Osteocyte (in vitro differentiated cells): ENCODE measurements around the gene LY6G5C. TPM values are rescaled to one million over a fixed set of nuclear protein-coding genes. Genes with fewer than 3 reads are reported as not detected.

Source experiments
- DNase-seq: peaks from one replicate; pipeline ENCODE4 v3.0.0; 2021; ENCODE audit warnings: mixed read lengths; ENCODE audit not compliant: unreplicated experiment; ENCODE audit errors: extremely low spot score
- H3K27ac Mint-ChIP-seq: one replicate; pipeline ENCODE4 v1.8.0; 2021; ENCODE audit warnings: mild to moderate bottlenecking, mixed read lengths; ENCODE audit not compliant: unreplicated experiment
- H3K27me3 Mint-ChIP-seq: one replicate; pipeline ENCODE4 v1.8.0; 2021; ENCODE audit warnings: mixed read lengths; ENCODE audit not compliant: unreplicated experiment
- H3K36me3 Mint-ChIP-seq: one replicate; pipeline ENCODE4 v1.8.0; 2021; ENCODE audit warnings: mixed read lengths; ENCODE audit not compliant: unreplicated experiment
- H3K4me1 Mint-ChIP-seq: one replicate; pipeline ENCODE4 v1.8.0; 2021; ENCODE audit warnings: mixed read lengths; ENCODE audit not compliant: unreplicated experiment
- H3K4me3 Mint-ChIP-seq: one replicate; pipeline ENCODE4 v1.8.0; 2021; ENCODE audit warnings: mild to moderate bottlenecking, moderate library complexity, mixed read lengths; ENCODE audit not compliant: unreplicated experiment
- H3K9me3 Mint-ChIP-seq: one replicate; pipeline ENCODE4 v1.8.0; 2021; ENCODE audit warnings: mixed read lengths; ENCODE audit not compliant: unreplicated experiment
- microRNA-seq: library from miRNA; unstranded; fragments of <30 nt; microRNA quantifications from one replicate; pipeline ENCODE4 v1.1.0, GENCODE V29; 2020; ENCODE audit not compliant: unreplicated experiment
- total RNA-seq: library from RNA; stranded (reverse); gene quantifications from 2 replicates; pipeline ENCODE4 v1.2.1, GENCODE V29; 2021
- TF ChIP-seq, protein P1 (sequence below): fragments of 200-600 bp; sonication (generic); IDR thresholded peaks from 2 replicates; pipeline ENCODE4 v1.5.0; 2021; ENCODE audit warnings: antibody characterized with exemption, mild to moderate bottlenecking, moderate library complexity

The LY6G5C gene
- total RNA-seq, 1 donor from 2014 or later = 3.9 TPM

DNA sequence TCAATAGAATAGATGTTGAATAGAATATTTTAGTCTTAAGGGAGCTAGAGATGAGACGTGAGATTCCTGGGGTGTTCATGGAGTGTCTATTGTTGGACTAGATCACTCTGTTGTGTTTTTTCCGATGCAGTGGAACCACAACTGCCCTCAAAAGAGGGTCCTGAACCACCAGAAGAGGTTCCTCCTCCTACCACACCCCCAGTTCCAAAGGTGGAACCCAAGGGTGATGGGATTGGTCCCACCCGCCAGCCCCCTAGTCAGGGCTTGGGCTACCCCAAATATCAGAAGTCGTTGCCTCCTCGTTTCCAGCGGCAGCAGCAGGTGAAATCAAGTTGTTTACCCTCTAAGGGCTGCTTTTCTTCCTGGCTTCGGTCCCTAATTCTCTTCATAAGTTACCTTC, 51.9 kb downstream of the LY6G5C start:
- Mint-ChIP-seq H3K9me3 (no peaks in the 10 kb centered on the region), H3K4me1 (peaks cover 1% of the 10 kb centered on the region), H3K27me3 (no peaks in the 10 kb centered on the region), H3K4me3 (no peak overlapping the region), H3K27ac (no peak overlapping the region), H3K36me3 (peaks cover 59% of the 10 kb centered on the region)
- TF ChIP-seq, protein P1, sequence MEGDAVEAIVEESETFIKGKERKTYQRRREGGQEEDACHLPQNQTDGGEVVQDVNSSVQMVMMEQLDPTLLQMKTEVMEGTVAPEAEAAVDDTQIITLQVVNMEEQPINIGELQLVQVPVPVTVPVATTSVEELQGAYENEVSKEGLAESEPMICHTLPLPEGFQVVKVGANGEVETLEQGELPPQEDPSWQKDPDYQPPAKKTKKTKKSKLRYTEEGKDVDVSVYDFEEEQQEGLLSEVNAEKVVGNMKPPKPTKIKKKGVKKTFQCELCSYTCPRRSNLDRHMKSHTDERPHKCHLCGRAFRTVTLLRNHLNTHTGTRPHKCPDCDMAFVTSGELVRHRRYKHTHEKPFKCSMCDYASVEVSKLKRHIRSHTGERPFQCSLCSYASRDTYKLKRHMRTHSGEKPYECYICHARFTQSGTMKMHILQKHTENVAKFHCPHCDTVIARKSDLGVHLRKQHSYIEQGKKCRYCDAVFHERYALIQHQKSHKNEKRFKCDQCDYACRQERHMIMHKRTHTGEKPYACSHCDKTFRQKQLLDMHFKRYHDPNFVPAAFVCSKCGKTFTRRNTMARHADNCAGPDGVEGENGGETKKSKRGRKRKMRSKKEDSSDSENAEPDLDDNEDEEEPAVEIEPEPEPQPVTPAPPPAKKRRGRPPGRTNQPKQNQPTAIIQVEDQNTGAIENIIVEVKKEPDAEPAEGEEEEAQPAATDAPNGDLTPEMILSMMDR = no peak
- DNase-seq = no peak

DNA sequence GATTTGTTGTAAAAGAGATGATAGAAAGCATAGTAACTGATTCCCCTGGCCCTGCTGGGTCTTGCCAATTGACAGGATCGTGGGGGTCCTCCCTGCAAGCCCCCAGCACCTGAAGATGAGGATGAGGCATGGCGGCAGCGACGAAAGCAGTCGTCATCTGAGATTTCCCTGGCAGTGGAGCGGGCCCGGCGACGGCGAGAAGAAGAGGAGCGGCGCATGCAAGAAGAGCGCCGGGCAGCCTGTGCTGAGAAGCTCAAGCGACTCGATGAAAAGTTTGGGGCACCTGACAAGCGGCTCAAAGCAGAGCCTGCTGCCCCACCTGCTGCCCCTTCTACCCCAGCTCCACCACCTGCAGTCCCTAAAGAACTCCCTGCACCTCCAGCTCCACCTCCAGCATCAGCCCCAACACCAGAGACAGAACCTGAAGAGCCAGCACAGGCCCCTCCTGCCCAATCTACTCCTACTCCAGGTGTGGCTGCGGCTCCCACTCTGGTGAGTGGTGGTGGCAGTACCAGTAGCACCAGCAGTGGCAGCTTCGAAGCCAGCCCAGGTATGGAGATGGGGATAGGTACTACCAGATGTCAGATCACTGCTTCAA, 53.1 kb downstream of the LY6G5C start:
- no peak overlapping the region for H3K4me3 Mint-ChIP-seq
- no peak overlapping the region for H3K27ac Mint-ChIP-seq
- H3K36me3 Mint-ChIP-seq = peaks cover 62% of the 10 kb centered on the region
- H3K9me3 Mint-ChIP-seq = no peaks in the 10 kb centered on the region
- no peaks in the 10 kb centered on the region for H3K27me3 Mint-ChIP-seq
- TF ChIP-seq, protein P1 = no peak
- no peak for DNase-seq
- peaks cover 2% of the 10 kb centered on the region for H3K4me1 Mint-ChIP-seq

DNA sequence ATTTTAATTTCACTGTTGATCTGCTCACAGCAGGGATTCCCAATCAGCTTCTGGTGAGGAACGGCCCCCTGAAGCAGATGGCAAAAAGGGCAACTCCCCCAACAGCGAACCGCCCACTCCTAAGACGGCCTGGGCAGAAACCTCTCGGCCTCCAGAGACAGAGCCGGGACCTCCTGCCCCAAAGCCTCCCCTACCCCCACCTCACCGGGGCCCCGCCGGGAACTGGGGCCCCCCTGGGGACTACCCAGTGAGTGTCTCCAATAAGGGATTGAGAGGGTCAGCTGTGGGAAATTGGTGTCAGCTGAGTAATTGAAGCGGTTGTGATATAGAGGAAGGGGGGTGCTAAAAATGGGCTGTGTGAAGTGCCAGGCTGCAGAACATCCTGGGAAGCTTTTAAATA, 53.9 kb downstream of the LY6G5C start:
- peaks cover 63% of the 10 kb centered on the region for H3K36me3 Mint-ChIP-seq
- no peaks in the 10 kb centered on the region for H3K27me3 Mint-ChIP-seq
- DNase-seq = no peak
- H3K27ac Mint-ChIP-seq = no peak overlapping the region
- no peaks in the 10 kb centered on the region for H3K9me3 Mint-ChIP-seq
- H3K4me1 Mint-ChIP-seq = peaks cover 10% of the 10 kb centered on the region
- H3K4me3 Mint-ChIP-seq = no peak overlapping the region
- TF ChIP-seq, protein P1 = no peak

Small RNAs within 50 kb of the gene (microRNA-seq; reads per million reads assigned to microRNA genes)
- gene MIR4646 = not detected
- gene MIR6832 = not detected

Other genes with a start within 250 kb of the LY6G5C start
- 12.1 and 13.8 TPM in 2 replicates for gene MICB, start 182.9 kb downstream of the LY6G5C start, total RNA-seq
- not detected in 2 replicates for gene MCCD1, start 152.1 kb downstream of the LY6G5C start, total RNA-seq
- gene DDX39B, start 139.1 kb downstream of the LY6G5C start, total RNA-seq = 315 and 331 TPM in 2 replicates
- gene ATP6V1G2, start 134.5 kb downstream of the LY6G5C start, total RNA-seq = 8.8 and 9.0 TPM in 2 replicates
- 28.7 and 33.2 TPM in 2 replicates for gene NFKBIL1, start 133.5 kb downstream of the LY6G5C start, total RNA-seq
- not detected in 2 replicates for gene LTA, start 108.8 kb downstream of the LY6G5C start, total RNA-seq
- not detected in 2 replicates for gene TNF, start 105.5 kb downstream of the LY6G5C start, total RNA-seq
- not detected in 2 replicates for gene LTB, start 98.6 kb downstream of the LY6G5C start, total RNA-seq
- not detected in 2 replicates for gene LST1, start 94.8 kb downstream of the LY6G5C start, total RNA-seq
- not detected in 2 replicates for gene NCR3, start 88.1 kb downstream of the LY6G5C start, total RNA-seq
- gene AIF1, start 65.8 kb downstream of the LY6G5C start, total RNA-seq = not detected in 2 replicates
- gene PRRC2A, start 60.4 kb downstream of the LY6G5C start, total RNA-seq = 189 and 205 TPM in 2 replicates
- gene BAG6, start 28.4 kb downstream of the LY6G5C start, total RNA-seq = 382 and 386 TPM in 2 replicates
- gene APOM, start 25.2 kb downstream of the LY6G5C start, total RNA-seq = 2.2 and 4.0 TPM in 2 replicates
- gene C6orf47, start 20.3 kb downstream of the LY6G5C start, total RNA-seq = 21.5 and 23.0 TPM in 2 replicates
- 17.0 and 18.7 TPM in 2 replicates for gene GPANK1, start 16.1 kb downstream of the LY6G5C start, total RNA-seq
- 142 and 163 TPM in 2 replicates for gene CSNK2B, start 15.0 kb downstream of the LY6G5C start, total RNA-seq
- gene LY6G5B, start 11.1 kb downstream of the LY6G5C start, total RNA-seq = 14.0 and 17.6 TPM in 2 replicates
- 46.6 and 50.5 TPM in 2 replicates for gene ABHD16A, start 22.3 kb upstream of the LY6G5C start, total RNA-seq
- gene LY6G6F, start 25.8 kb upstream of the LY6G5C start, total RNA-seq = not detected in 2 replicates
- gene LY6G6D, start 34.3 kb upstream of the LY6G5C start, total RNA-seq = not detected in 2 replicates
- not detected in 2 replicates for gene LY6G6C, start 40.7 kb upstream of the LY6G5C start, total RNA-seq
- not detected in 2 replicates for gene MPIG6B, start 42.3 kb upstream of the LY6G5C start, total RNA-seq
- gene DDAH2, start 48.2 kb upstream of the LY6G5C start, total RNA-seq = 91.4 and 96.3 TPM in 2 replicates
- gene CLIC1, start 55.5 kb upstream of the LY6G5C start, total RNA-seq = 230 and 242 TPM in 2 replicates
- gene MSH5, start 58.9 kb upstream of the LY6G5C start, total RNA-seq = 18.4 and 20.9 TPM in 2 replicates
- gene SAPCD1, start 81.6 kb upstream of the LY6G5C start, total RNA-seq = 2.5 and 3.4 TPM in 2 replicates
- gene VWA7, start 96.3 kb upstream of the LY6G5C start, total RNA-seq = 0.50 and 0.94 TPM in 2 replicates
- gene VARS1, start 114.7 kb upstream of the LY6G5C start, total RNA-seq = 73.0 and 73.4 TPM in 2 replicates
- 50.6 and 54.3 TPM in 2 replicates for gene LSM2, start 125.9 kb upstream of the LY6G5C start, total RNA-seq
- 1.1 and 1.7 TPM in 2 replicates for gene HSPA1L, start 134.2 kb upstream of the LY6G5C start, total RNA-seq
- 19.7 and 24.8 TPM in 2 replicates for gene HSPA1A, start 134.5 kb upstream of the LY6G5C start, total RNA-seq
- 65.5 and 65.8 TPM in 2 replicates for gene HSPA1B, start 146.7 kb upstream of the LY6G5C start, total RNA-seq
- gene NEU1, start 181.8 kb upstream of the LY6G5C start, total RNA-seq = 74.8 and 83.6 TPM in 2 replicates
- gene SLC44A4, start 197.9 kb upstream of the LY6G5C start, total RNA-seq = not detected in 2 replicates
- gene EHMT2, start 216.6 kb upstream of the LY6G5C start, total RNA-seq = 62.4 and 66.7 TPM in 2 replicates
- gene ZBTB12, start 221.0 kb upstream of the LY6G5C start, total RNA-seq = 8.3 and 8.8 TPM in 2 replicates
- 2.3 and 2.4 TPM in 2 replicates for gene C2, start 246.7 kb upstream of the LY6G5C start, total RNA-seq